HG03139 (cell line): ENCODE results near the gene CEP135.
"Not testable (repeated sequence)": the region's sequence is repeated elsewhere in the genome, so short reads cannot be mapped to it uniquely, and the experiment has no call there.

Source experiments
- ATAC-seq: cut with Tn5 transposase; IDR thresholded peaks from one replicate; pipeline ENCODE4 v1.9.1; 2021; ENCODE audit not compliant: unreplicated experiment

The CEP135 gene

DNA sequence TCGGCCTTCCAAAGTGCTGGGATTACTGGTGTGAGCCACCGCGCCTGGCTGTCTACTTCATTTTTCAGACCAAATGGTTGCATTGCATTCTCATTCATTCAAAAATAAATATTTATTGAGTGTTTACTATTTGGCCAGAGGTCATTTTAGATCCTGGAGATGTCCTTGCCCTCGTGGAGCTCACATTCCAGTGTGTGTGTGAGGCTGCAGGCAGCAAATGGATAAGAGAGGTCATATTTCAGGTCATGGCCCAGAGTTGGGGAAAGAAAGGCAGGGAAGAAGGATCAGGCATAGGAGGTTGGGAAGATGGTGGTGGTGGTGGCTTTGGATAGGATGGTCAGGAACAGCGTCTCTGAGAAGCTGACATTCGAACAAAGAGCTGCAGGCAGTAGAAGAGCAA, 119.1 kb downstream of the CEP135 start:
- ATAC-seq: no peak

GRCh38 chr4:56072730-56073129, 124.0 kb downstream of the CEP135 start:
- ATAC-seq: not testable (repeated sequence)

DNA sequence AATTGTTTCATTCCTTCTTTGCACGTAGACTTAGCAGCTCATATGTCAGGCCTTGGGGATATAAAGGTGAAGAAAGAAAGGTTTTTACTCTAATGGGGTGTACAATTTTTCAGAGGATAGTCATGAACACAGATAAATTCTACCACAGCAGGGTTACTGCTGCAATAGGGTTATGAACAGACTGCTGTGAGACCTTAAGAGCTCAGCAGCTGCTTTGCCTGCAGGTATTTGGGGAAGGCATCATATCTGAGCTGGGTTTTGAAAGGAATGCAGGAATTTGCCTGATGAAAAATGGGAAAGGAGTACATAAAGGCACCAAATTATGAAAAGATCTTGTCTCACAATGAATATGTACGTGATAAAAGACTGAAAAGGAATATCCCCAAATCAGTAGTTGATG, 128.9 kb downstream of the CEP135 start:
- ATAC-seq: no peak

DNA sequence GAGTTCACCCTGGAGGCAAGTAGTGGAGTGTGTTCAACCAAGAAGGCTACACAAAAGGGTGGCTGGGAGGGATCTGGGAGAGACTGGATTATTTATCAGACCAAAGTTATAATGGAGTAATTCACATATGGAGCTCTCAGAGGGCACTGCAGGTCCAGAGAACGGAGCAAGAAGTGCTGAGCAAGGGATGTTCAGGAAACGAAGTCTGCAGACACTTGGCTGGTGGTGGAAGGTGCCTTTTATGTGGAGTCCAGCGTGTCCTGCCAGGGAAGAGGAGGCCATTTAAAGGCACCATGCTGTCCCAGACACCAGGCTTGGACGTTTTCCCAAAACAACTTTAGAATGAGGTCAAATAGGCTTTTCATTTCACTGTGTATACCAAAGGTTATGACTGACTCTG, 130.1 kb downstream of the CEP135 start:
- ATAC-seq: no peak

GRCh38 chr4:56080384-56080783, 131.6 kb downstream of the CEP135 start:
- ATAC-seq: no peak

DNA sequence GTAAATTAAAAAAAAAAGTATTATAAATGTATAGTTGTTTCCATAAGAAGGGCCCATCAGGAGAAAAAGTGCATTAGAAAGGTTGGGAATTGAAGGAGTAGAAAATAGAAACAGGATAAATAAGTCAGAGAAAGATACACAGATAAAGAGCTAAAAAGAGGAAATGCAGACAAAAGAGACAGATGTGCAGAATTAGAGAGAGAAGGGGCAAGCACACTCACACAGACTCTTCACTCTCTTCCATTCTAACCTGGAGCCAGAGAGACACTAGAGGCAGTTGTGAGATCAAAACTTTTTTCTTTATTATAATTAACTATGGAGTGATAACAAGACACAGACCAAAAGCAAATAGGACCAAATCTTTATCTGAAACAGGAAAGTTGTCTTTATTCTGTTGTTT, 134.1 kb downstream of the CEP135 start:
- no peak for ATAC-seq
